SK-N-SH treated with all-trans-retinoic acid at 6 μM for 48 hours (cell line): ENCODE data around the gene CYP3A7.

Experiments used
- ARNTL ChIP-seq: fragments of 450-650 bp; formaldehyde crosslinking; IDR thresholded peaks from 2 replicates; pipeline ENCODE4 v1.5.0; 2020; ENCODE audit warnings: low read depth, mild to moderate bottlenecking, moderate library complexity, borderline replicate concordance
- BACH2 ChIP-seq: fragments of 250-450 bp; sonication (Bioruptor Pico); IDR thresholded peaks from 2 replicates; pipeline ENCODE4 v1.9.0; 2021; ENCODE audit warnings: mild to moderate bottlenecking, borderline replicate concordance
- PPARA ChIP-seq: fragments of 250-450 bp; sonication (Bioruptor Pico); IDR thresholded peaks from 2 replicates; pipeline ENCODE4 v1.5.0; 2020; ENCODE audit warnings: mild to moderate bottlenecking, borderline replicate concordance
- RARB ChIP-seq: fragments of 250-450 bp; sonication (Bioruptor Pico); IDR thresholded peaks from 2 replicates; pipeline ENCODE4 v1.8.0; 2021; ENCODE audit warnings: mild to moderate bottlenecking, moderate library complexity
- TOX ChIP-seq: fragments of 250-450 bp; sonication (Bioruptor Pico); IDR thresholded peaks from 2 replicates; pipeline ENCODE4 v1.8.0; 2021; ENCODE audit warnings: mild to moderate bottlenecking, moderate library complexity, borderline replicate concordance
- ZC3H10 ChIP-seq: fragments of 250-450 bp; sonication (Bioruptor Pico); IDR thresholded peaks from 2 replicates; pipeline ENCODE4 v1.5.1; 2021; ENCODE audit warnings: mild to moderate bottlenecking, moderate library complexity
- ZFP30 ChIP-seq: fragments of 450-650 bp; formaldehyde crosslinking; IDR thresholded peaks from 2 replicates; pipeline ENCODE4 v1.5.0; 2022; ENCODE audit warnings: mild to moderate bottlenecking, moderate library complexity
- ZNF70 ChIP-seq: fragments of 450-650 bp; formaldehyde crosslinking; IDR thresholded peaks from 2 replicates; pipeline ENCODE4 v1.5.0; 2020; ENCODE audit warnings: mild to moderate bottlenecking, moderate library complexity
- ZNF8 ChIP-seq: fragments of 450-650 bp; formaldehyde crosslinking; IDR thresholded peaks from 2 replicates; pipeline ENCODE4 v1.5.0; 2020; ENCODE audit warnings: mild to moderate bottlenecking, moderate library complexity
- TF ChIP-seq, protein P1 (sequence below): fragments of 250-450 bp; sonication (Bioruptor Pico); IDR thresholded peaks from 2 replicates; pipeline ENCODE4 v1.8.0; 2020; ENCODE audit warnings: mild to moderate bottlenecking, moderate library complexity, borderline replicate concordance
- TF ChIP-seq, protein P2 (sequence below): fragments of 250-450 bp; sonication (Bioruptor Pico); IDR thresholded peaks from 2 replicates; pipeline ENCODE4 v1.5.1; 2021; ENCODE audit warnings: mild to moderate bottlenecking, moderate library complexity

DNA sequence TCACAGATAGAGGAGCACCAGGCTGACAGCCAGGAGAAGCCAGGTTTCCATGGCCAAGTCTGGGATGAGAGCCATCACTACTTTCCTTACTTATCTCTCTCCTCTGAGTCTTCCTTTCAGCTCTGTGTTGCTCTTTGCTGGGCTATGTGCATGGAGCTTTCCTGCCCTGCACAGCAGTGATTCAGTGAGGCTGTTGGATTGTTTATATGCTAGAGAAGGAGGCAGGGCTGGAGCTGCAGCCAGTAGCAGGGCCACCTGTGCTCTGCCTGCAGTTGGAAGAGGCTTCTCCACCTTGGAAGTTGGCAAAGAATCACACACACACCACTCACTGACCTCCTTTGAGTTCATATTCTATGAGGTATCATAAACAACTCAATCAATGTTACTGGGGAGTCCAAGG lies 49.0 kb upstream of the CYP3A7 start, which contains the start of gene CYP3A4:
- no peak for TF ChIP-seq RARB (CRISPR knock-in tag)
- TF ChIP-seq, protein P1, sequence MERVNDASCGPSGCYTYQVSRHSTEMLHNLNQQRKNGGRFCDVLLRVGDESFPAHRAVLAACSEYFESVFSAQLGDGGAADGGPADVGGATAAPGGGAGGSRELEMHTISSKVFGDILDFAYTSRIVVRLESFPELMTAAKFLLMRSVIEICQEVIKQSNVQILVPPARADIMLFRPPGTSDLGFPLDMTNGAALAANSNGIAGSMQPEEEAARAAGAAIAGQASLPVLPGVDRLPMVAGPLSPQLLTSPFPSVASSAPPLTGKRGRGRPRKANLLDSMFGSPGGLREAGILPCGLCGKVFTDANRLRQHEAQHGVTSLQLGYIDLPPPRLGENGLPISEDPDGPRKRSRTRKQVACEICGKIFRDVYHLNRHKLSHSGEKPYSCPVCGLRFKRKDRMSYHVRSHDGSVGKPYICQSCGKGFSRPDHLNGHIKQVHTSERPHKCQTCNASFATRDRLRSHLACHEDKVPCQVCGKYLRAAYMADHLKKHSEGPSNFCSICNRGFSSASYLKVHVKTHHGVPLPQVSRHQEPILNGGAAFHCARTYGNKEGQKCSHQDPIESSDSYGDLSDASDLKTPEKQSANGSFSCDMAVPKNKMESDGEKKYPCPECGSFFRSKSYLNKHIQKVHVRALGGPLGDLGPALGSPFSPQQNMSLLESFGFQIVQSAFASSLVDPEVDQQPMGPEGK: no peak
- TF ChIP-seq TOX: no peak
- TF ChIP-seq BACH2: no peak
- no peak for TF ChIP-seq ZC3H10 (CRISPR knock-in tag)
- no peak for TF ChIP-seq ZFP30 (CRISPR knock-in tag)
- TF ChIP-seq, protein P2, sequence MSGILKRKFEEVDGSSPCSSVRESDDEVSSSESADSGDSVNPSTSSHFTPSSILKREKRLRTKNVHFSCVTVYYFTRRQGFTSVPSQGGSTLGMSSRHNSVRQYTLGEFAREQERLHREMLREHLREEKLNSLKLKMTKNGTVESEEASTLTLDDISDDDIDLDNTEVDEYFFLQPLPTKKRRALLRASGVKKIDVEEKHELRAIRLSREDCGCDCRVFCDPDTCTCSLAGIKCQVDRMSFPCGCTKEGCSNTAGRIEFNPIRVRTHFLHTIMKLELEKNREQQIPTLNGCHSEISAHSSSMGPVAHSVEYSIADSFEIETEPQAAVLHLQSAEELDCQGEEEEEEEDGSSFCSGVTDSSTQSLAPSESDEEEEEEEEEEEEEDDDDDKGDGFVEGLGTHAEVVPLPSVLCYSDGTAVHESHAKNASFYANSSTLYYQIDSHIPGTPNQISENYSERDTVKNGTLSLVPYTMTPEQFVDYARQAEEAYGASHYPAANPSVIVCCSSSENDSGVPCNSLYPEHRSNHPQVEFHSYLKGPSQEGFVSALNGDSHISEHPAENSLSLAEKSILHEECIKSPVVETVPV (CRISPR knock-in tag): no peak
- no peak for TF ChIP-seq PPARA (CRISPR knock-in tag)
- TF ChIP-seq ARNTL: no peak
- TF ChIP-seq ZNF70: no peak
- no peak for TF ChIP-seq ZNF8 (CRISPR knock-in tag)
